ENCODE data around the gene DNAH8. TPM values are rescaled to one million over a fixed set of nuclear protein-coding genes. Genes with fewer than 3 reads are reported as not detected.
A peak's percentile ranks its signal among the peaks of the same experiment; 100 is the strongest.

The DNAH8 gene
- total and polyA plus RNA-seq, 7 donors = under 0.01 to 0.22 TPM; not detected in 5

DNA sequence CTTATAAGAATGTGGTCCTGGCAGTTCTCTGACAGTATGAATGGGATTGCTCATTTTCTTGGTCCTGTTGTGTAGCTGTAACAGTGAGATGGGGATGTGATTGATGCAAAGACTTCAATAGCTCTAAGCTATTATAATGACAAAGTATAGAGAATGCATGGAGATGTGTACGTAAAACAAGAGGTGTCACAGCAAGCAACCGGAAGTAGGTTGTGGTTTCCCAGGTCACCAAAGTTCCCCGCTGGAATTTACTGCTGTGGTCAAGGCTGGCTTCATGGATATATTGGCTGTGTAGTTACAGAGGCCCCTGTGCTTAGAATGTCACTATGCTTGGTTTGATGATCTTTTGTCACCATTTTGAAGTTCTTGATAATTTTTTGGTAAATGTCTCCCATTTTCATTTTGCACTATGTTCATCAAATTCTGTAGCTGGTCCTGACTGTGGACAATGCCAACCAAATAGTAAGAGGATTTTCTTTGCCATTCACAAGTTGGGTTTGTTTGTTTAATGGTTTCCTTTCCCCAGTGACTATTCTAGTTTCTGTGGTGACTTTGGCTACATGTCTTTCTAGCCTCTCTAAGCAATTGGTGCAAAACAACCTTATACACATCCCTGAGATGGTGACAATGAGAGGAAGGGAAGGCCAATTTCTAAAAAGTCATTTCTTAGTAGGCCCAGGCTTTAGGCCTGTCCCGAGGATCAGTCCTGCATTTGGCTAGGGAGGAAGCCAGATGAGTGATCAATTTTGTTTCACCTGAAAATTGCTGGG lies 10.5 kb downstream of the DNAH8 start:
- Histone ChIP-seq H3K9me3 (no peaks in the 10 kb centered on the region), H3K27ac (no peak overlapping the region), H3K27me3 (no peaks in the 10 kb centered on the region), H3K4me3 (no peak overlapping the region), H3K36me3 (no peaks in the 10 kb centered on the region), H3K4me1 (peaks cover 0 to 9% (median 6%) of the 10 kb centered on the region in 4 donors)
- TF ChIP-seq EP300 (IDR thresholded peaks at IDR 0.05) (no peak), POLR2AphosphoS5 (IDR thresholded peaks at IDR 0.05) (no peak), POLR2A (IDR thresholded peaks at IDR 0.05) (no peak)
- TF ChIP-seq, protein P1, sequence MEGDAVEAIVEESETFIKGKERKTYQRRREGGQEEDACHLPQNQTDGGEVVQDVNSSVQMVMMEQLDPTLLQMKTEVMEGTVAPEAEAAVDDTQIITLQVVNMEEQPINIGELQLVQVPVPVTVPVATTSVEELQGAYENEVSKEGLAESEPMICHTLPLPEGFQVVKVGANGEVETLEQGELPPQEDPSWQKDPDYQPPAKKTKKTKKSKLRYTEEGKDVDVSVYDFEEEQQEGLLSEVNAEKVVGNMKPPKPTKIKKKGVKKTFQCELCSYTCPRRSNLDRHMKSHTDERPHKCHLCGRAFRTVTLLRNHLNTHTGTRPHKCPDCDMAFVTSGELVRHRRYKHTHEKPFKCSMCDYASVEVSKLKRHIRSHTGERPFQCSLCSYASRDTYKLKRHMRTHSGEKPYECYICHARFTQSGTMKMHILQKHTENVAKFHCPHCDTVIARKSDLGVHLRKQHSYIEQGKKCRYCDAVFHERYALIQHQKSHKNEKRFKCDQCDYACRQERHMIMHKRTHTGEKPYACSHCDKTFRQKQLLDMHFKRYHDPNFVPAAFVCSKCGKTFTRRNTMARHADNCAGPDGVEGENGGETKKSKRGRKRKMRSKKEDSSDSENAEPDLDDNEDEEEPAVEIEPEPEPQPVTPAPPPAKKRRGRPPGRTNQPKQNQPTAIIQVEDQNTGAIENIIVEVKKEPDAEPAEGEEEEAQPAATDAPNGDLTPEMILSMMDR (IDR thresholded peaks at IDR 0.05) = no peak
- intact Hi-C loops (cut with DNase I) = no loop called here
- 67 to 86% methylated on average over 4 of the region's 4 CpGs for WGBS, 2 donors
- DNase-seq = no peak

DNA sequence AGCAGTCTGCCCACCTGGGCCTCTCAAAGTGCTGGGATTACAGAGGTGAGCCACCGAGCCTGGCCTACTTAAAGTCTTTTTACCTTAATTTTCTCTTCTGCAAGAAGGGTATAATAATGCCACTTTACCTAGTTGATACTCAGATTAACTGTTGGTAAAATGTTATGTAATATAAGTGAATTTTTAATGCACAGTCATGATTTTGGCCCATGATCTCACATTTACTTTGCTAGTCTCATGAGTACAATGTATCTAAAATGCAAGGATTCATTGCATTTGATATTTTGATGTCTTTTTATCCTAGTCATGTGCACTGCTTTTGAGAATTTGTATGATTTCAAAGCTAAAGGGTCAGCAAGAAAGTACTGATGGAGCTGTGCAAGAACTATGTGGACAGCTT lies 13.1 kb downstream of the DNAH8 start:
- no peaks in the 10 kb centered on the region for H3K36me3 ChIP-seq
- WGBS, 2 donors = 93 to 96% methylated on average over 1 of the region's 1 CpG
- H3K4me1 ChIP-seq = peaks cover 0 to 12% (median 10%) of the 10 kb centered on the region in 4 donors
- H3K27me3 ChIP-seq = no peaks in the 10 kb centered on the region
- TF ChIP-seq, protein P1 (IDR thresholded peaks at IDR 0.05) = no peak
- no peak for TF ChIP-seq EP300 (IDR thresholded peaks at IDR 0.05)
- TF ChIP-seq POLR2A (IDR thresholded peaks at IDR 0.05) = no peak
- TF ChIP-seq POLR2AphosphoS5 (IDR thresholded peaks at IDR 0.05) = no peak
- H3K27ac ChIP-seq = no peak overlapping the region
- no peak overlapping the region for H3K4me3 ChIP-seq
- intact Hi-C loops (cut with DNase I) = no loop called here
- no peaks in the 10 kb centered on the region for H3K9me3 ChIP-seq
- DNase-seq = no peak

DNA sequence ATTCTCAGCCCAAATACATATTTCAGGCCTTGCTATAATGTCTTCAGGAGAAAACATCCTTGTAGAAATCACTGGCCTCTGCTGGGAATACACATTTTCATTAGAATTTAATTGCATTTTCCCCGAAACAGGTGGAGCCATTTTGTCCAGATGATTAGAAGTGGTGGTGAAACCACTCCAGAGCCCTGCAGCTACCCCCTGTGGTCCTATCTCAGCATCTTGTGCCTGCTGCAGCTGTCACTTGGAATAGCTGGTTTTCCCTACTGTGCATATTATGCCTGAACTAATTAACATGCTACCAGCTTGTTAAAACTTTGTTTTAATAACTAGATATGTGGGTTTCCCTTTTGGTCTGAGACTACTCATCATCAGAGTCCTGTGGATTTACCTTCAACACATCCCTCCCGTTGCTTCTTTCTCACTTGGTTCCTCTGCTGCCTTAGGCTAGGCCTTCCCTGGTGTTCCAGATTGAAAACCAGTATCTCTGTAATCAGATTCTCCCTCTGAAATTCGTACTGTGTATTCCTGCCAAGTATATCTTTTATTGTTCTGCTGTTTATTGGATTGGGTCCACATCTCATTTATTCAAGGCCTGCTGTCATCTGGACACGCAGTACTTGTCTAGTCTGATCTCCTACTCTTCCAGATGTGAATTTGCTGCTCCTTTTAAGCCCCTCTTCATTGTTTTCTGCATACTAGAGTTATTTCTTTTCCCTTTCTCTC lies 15.2 kb downstream of the DNAH8 start:
- TF ChIP-seq POLR2AphosphoS5 (IDR thresholded peaks at IDR 0.05) (peak in 3 of 4 donors; percentile 29 to 75 (median 74)), POLR2A (IDR thresholded peaks at IDR 0.05) (no peak)
- Histone ChIP-seq H3K4me3 (no peak overlapping the region), H3K27me3 (no peaks in the 10 kb centered on the region), H3K27ac (no peak overlapping the region), H3K9me3 (no peaks in the 10 kb centered on the region), H3K36me3 (no peaks in the 10 kb centered on the region), H3K4me1 (peaks cover 0 to 12% (median 10%) of the 10 kb centered on the region in 4 donors)
- DNase-seq = no peak
- WGBS, 2 donors = 38 to 49% methylated on average over 4 of the region's 4 CpGs
- intact Hi-C loops (cut with DNase I) = no loop called here

DNA sequence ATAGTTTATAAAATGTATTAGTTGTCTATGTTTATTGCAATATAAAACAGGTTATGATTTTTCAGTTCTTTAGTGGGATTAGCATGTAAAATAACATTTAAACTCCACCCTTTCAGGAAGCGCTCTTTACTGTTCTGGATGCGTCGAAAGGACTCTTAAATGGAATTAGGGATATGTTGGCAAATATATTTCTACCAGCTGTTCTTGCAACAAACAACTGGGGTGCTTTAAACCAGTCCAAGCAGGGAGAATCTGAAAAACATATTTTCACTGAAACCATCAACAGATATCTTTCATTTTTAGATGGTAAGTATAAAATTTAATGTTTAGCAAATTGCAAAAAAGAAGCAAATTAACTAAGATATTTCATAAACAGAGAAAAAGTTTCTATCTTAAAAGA lies 21.8 kb downstream of the DNAH8 start:
- no peak overlapping the region for H3K27ac ChIP-seq
- H3K27me3 ChIP-seq = no peaks in the 10 kb centered on the region
- no peaks in the 10 kb centered on the region for H3K36me3 ChIP-seq
- DNase-seq = no peak
- WGBS, 2 donors = 70 to 73% methylated on average over 3 of the region's 3 CpGs
- intact Hi-C loops (cut with DNase I) = no loop called here
- H3K4me1 ChIP-seq = no peaks in the 10 kb centered on the region
- TF ChIP-seq POLR2A (IDR thresholded peaks at IDR 0.05) (no peak), EP300 (IDR thresholded peaks at IDR 0.05) (no peak), POLR2AphosphoS5 (IDR thresholded peaks at IDR 0.05) (no peak)
- TF ChIP-seq, protein P1 (IDR thresholded peaks at IDR 0.05) = no peak
- H3K4me3 ChIP-seq = no peak overlapping the region
- no peaks in the 10 kb centered on the region for H3K9me3 ChIP-seq

DNA sequence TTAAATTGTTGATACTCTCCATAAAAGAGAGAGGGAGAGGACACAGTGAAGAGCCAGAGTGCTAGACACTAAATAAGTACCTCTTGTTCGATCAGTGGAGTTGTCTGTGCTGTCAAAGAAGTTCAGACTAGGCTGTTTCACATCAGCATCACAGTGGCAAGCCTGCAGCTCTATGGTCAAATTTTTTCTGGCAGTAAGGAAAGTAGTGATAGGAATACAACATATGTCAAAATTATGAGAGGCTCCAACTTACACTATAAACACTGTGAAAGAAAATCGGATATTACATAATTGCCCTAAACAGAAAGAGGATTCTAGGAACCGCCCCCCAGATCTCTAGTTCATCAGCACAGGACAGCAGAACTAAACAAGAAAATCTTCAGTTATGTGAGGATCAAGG lies 23.1 kb downstream of the DNAH8 start:
- no peak for TF ChIP-seq EP300 (IDR thresholded peaks at IDR 0.05)
- TF ChIP-seq POLR2A (IDR thresholded peaks at IDR 0.05) = no peak
- TF ChIP-seq, protein P1 (IDR thresholded peaks at IDR 0.05) = no peak
- TF ChIP-seq POLR2AphosphoS5 (IDR thresholded peaks at IDR 0.05) = no peak
- Histone ChIP-seq H3K27ac (no peak overlapping the region), H3K27me3 (no peaks in the 10 kb centered on the region), H3K9me3 (no peaks in the 10 kb centered on the region), H3K4me1 (no peaks in the 10 kb centered on the region), H3K4me3 (no peak overlapping the region), H3K36me3 (no peaks in the 10 kb centered on the region)
- DNase-seq = no peak
- 69 to 71% methylated on average over 3 of the region's 3 CpGs for WGBS, 2 donors
- intact Hi-C loops (cut with DNase I) = no loop called here

Measured in sigmoid colon (tissue), 7 donors.